Astrocyte (in vitro differentiated cells and primary cell): ENCODE measurements around the gene LMX1A. TPM values are rescaled to one million over a fixed set of nuclear protein-coding genes. Genes with fewer than 3 reads are reported as not detected.

Experiments
- DNase-seq: peaks from one replicate; pipeline ENCODE4 v3.0.0-alpha.2; 2010; ENCODE audit warnings: low read depth
- FAIRE-seq: peaks from 2 replicates; lab custom pipeline; 2011; peaks lifted over from hg19 to GRCh38; lab: Jason Lieb, UNC
- H2AFZ ChIP-seq: 2 replicates; pipeline ENCODE4 v1.6.0; 2012; ENCODE audit warnings: low read depth, low read length, inconsistent platforms
- H3K27ac ChIP-seq: 2 replicates; pipeline ENCODE4 v1.5.1; 2011; ENCODE audit warnings: low read depth, low read length, inconsistent platforms
- H3K27me3 ChIP-seq: 2 replicates; pipeline ENCODE4 v1.6.0; 2011; ENCODE audit warnings: low read length, inconsistent platforms; ENCODE audit not compliant: insufficient read depth
- H3K36me3 ChIP-seq: 2 replicates; pipeline ENCODE4 v1.5.1; 2011; ENCODE audit warnings: low read length, inconsistent platforms; ENCODE audit not compliant: insufficient read depth
- H3K4me1 ChIP-seq: 2 replicates; pipeline ENCODE4 v1.5.1; 2011; ENCODE audit warnings: low read length, inconsistent platforms; ENCODE audit not compliant: insufficient read depth
- H3K4me2 ChIP-seq: 2 replicates; pipeline ENCODE4 v1.6.0; 2012; ENCODE audit warnings: low read length, inconsistent platforms
- H3K4me3 ChIP-seq: 2 replicates; pipeline ENCODE4 v1.5.1; 2011; ENCODE audit warnings: low read depth, mild to moderate bottlenecking, low read length, inconsistent platforms; ENCODE audit not compliant: insufficient read depth
- H3K79me2 ChIP-seq: 2 replicates; pipeline ENCODE4 v1.6.0; 2012; ENCODE audit warnings: mild to moderate bottlenecking, low read length, inconsistent platforms; ENCODE audit not compliant: insufficient read depth
- H3K9ac ChIP-seq: 2 replicates; pipeline ENCODE4 v1.6.0; 2012; ENCODE audit warnings: mild to moderate bottlenecking, low read length, inconsistent platforms
- H3K9me3 ChIP-seq: 2 replicates; pipeline ENCODE4 v1.5.1; 2012; ENCODE audit warnings: low read depth, mild to moderate bottlenecking, low read length, inconsistent platforms; ENCODE audit not compliant: insufficient read depth
- H4K20me1 ChIP-seq: 2 replicates; pipeline ENCODE4 v1.6.0; 2012; ENCODE audit warnings: low read length, inconsistent platforms; ENCODE audit not compliant: insufficient read depth
- H3K27ac Mint-ChIP-seq: one replicate; pipeline ENCODE4 v1.8.0; 2021; ENCODE audit warnings: mild to moderate bottlenecking, mixed read lengths; ENCODE audit not compliant: unreplicated experiment
- H3K27me3 Mint-ChIP-seq: one replicate; pipeline ENCODE4 v1.8.0; 2021; ENCODE audit warnings: low read depth, mixed read lengths; ENCODE audit not compliant: unreplicated experiment
- H3K36me3 Mint-ChIP-seq: one replicate; pipeline ENCODE4 v1.8.0; 2021; ENCODE audit warnings: low read depth, mixed read lengths; ENCODE audit not compliant: unreplicated experiment
- H3K4me1 Mint-ChIP-seq: one replicate; pipeline ENCODE4 v1.8.0; 2021; ENCODE audit warnings: low read depth, mixed read lengths; ENCODE audit not compliant: unreplicated experiment
- H3K4me3 Mint-ChIP-seq: one replicate; pipeline ENCODE4 v1.8.0; 2021; ENCODE audit warnings: mild to moderate bottlenecking, moderate library complexity, mixed read lengths; ENCODE audit not compliant: unreplicated experiment
- H3K9me3 Mint-ChIP-seq: one replicate; pipeline ENCODE4 v1.8.0; 2021; ENCODE audit warnings: mild to moderate bottlenecking, mixed read lengths; ENCODE audit not compliant: unreplicated experiment
- CTCF ChIP-seq: IDR thresholded peaks from 2 replicates; pipeline ENCODE4 v1.5.1; 2011; ENCODE audit warnings: low read depth, mild to moderate bottlenecking, inconsistent platforms, low read length, moderate library complexity; ENCODE audit not compliant: insufficient read depth
- EZH2 ChIP-seq: IDR thresholded peaks from 2 replicates; pipeline ENCODE4 v1.6.1; 2012; ENCODE audit warnings: mild to moderate bottlenecking, low read length, inconsistent platforms; ENCODE audit not compliant: insufficient read depth
- total RNA-seq: library from RNA; stranded (reverse); gene quantifications from 2 replicates; pipeline ENCODE4 v1.2.1, GENCODE V29; 2021

The LMX1A gene
- total RNA-seq, 1 donor from 2014 or later, result not detected

GRCh38 chr1:165351863-165352441, 4.6 kb downstream of the LMX1A start:
- peaks cover 82% of the 10 kb centered on the region for H3K27me3 Mint-ChIP-seq
- peaks cover 76% of the 10 kb centered on the region for H3K27me3 ChIP-seq
- no peaks in the 10 kb centered on the region for H4K20me1 ChIP-seq
- DNase-seq, result no peak
- H3K9me3 ChIP-seq, result peaks cover 2% of the 10 kb centered on the region
- H3K27ac Mint-ChIP-seq, result no peak overlapping the region
- H3K36me3 Mint-ChIP-seq, result no peaks in the 10 kb centered on the region
- no peak overlapping the region for H2AFZ ChIP-seq
- H3K4me1 Mint-ChIP-seq, result peaks cover 8% of the 10 kb centered on the region
- no peak overlapping the region for H3K4me3 Mint-ChIP-seq
- H3K9me3 Mint-ChIP-seq, result peaks cover 8% of the 10 kb centered on the region
- no peak overlapping the region for H3K9ac ChIP-seq
- no peaks in the 10 kb centered on the region for H3K36me3 ChIP-seq
- no peak for TF ChIP-seq EZH2
- no peak for TF ChIP-seq CTCF
- H3K79me2 ChIP-seq, result no peaks in the 10 kb centered on the region
- FAIRE-seq, result no peak
- H3K4me2 ChIP-seq, result no peak overlapping the region
- H3K4me3 ChIP-seq, result no peak overlapping the region
- no peaks in the 10 kb centered on the region for H3K4me1 ChIP-seq
- H3K27ac ChIP-seq, result no peak overlapping the region

GRCh38 chr1:165350840-165351239, 5.7 kb downstream of the LMX1A start:
- peaks cover 8% of the 10 kb centered on the region for H3K4me1 Mint-ChIP-seq
- no peak for FAIRE-seq
- Histone ChIP-seq H3K4me3 (no peak overlapping the region), H3K36me3 (no peaks in the 10 kb centered on the region), H3K79me2 (no peaks in the 10 kb centered on the region), H2AFZ (no peak overlapping the region), H3K27me3 (peaks cover 70% of the 10 kb centered on the region), H3K4me1 (no peaks in the 10 kb centered on the region), H3K9ac (no peak overlapping the region), H3K9me3 (peaks cover 2% of the 10 kb centered on the region), H3K4me2 (no peak overlapping the region), H3K27ac (no peak overlapping the region), H4K20me1 (no peaks in the 10 kb centered on the region)
- H3K27me3 Mint-ChIP-seq, result peaks cover 89% of the 10 kb centered on the region
- TF ChIP-seq EZH2 (no peak), CTCF (no peak)
- H3K4me3 Mint-ChIP-seq, result no peak overlapping the region
- no peak for DNase-seq
- no peak overlapping the region for H3K27ac Mint-ChIP-seq
- peaks cover 8% of the 10 kb centered on the region for H3K9me3 Mint-ChIP-seq
- no peaks in the 10 kb centered on the region for H3K36me3 Mint-ChIP-seq

- Mint-ChIP-seq H3K4me1 (no peaks in the 10 kb centered on the region), H3K27ac (no peak overlapping the region), H3K36me3 (no peaks in the 10 kb centered on the region), H3K27me3 (peaks cover 81% of the 10 kb centered on the region), H3K9me3 (peaks cover 1% of the 10 kb centered on the region), H3K4me3 (no peak overlapping the region)
- no peaks in the 10 kb centered on the region for H4K20me1 ChIP-seq
- H3K4me3 ChIP-seq, result no peak overlapping the region
- no peaks in the 10 kb centered on the region for H3K79me2 ChIP-seq
- FAIRE-seq (no peak), DNase-seq (no peak)
- TF ChIP-seq EZH2 (no peak), CTCF (no peak)
- no peak overlapping the region for H3K9ac ChIP-seq
- no peak overlapping the region for H3K27ac ChIP-seq
- H3K4me2 ChIP-seq, result no peak overlapping the region
- no peaks in the 10 kb centered on the region for H3K4me1 ChIP-seq
- no peak overlapping the region for H2AFZ ChIP-seq
- peaks cover 4% of the 10 kb centered on the region for H3K9me3 ChIP-seq
- no peaks in the 10 kb centered on the region for H3K36me3 ChIP-seq
- peaks cover 21% of the 10 kb centered on the region for H3K27me3 ChIP-seq
Observed at GRCh38 chr1:165345502-165345901, 11.0 kb downstream of the LMX1A start.
